Rectal smooth muscle tissue (tissue), 1 donor: Measurements from ENCODE around the gene PRKD2.

ENCODE experiments used
- H3K27ac ChIP-seq: one replicate; pipeline ENCODE4 v1.7.0; 2013; ENCODE audit warnings: low read depth, low read length, inconsistent platforms
- H3K27me3 ChIP-seq: one replicate; pipeline ENCODE4 v1.7.0; 2013; ENCODE audit warnings: low read length; ENCODE audit not compliant: control insufficient read depth, insufficient read depth
- H3K36me3 ChIP-seq: one replicate; pipeline ENCODE4 v1.7.0; 2013; ENCODE audit warnings: low read length; ENCODE audit not compliant: control insufficient read depth, insufficient read depth
- H3K4me1 ChIP-seq: one replicate; pipeline ENCODE4 v1.7.0; 2013; ENCODE audit warnings: low read length; ENCODE audit not compliant: control insufficient read depth, insufficient read depth
- H3K4me3 ChIP-seq: one replicate; pipeline ENCODE4 v1.7.0; 2013; ENCODE audit warnings: low read length
- H3K9ac ChIP-seq: one replicate; pipeline ENCODE4 v1.7.0; 2013; ENCODE audit warnings: low read length

Gene PRKD2

DNA sequence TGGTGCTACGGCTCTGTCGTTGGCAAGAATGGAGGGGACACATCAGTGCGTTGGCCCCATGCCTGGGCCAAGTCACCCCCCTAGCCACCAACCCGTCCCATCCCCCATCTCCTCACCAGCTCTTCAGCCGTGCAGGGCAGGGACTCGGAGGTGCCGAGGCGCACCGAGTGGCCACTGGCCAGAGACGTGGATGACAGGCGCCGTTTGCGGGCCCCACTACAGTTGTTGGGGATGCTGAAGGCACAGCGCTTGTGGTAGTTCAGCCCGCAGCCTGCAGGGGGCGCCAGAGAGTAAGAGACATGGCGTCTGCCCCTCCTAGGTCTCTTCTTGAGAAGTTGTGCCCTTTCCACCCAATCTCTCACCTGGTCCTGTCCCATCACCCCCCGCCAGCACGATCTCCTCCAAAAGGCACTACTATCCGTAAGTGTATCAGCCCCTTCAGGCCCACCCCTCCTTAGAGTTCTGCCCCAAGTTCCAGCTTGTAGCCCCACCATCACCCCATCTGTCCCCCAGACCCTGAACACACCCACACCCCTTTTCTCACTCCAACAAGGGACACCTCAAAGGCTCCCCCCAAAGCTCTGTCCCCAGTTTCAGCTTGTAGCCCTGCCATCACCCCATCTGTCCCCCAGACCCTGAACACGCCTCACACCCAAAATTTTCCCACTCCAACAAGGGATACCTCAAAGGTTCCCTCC is 12.4 kb downstream of the PRKD2 start:
- H3K27ac ChIP-seq, result no peak overlapping the region
- H3K27me3 ChIP-seq, result no peaks in the 10 kb centered on the region
- no peaks in the 10 kb centered on the region for H3K4me1 ChIP-seq
- H3K9ac ChIP-seq, result no peak overlapping the region
- no peak overlapping the region for H3K4me3 ChIP-seq
- H3K36me3 ChIP-seq, result peaks cover 18% of the 10 kb centered on the region

DNA sequence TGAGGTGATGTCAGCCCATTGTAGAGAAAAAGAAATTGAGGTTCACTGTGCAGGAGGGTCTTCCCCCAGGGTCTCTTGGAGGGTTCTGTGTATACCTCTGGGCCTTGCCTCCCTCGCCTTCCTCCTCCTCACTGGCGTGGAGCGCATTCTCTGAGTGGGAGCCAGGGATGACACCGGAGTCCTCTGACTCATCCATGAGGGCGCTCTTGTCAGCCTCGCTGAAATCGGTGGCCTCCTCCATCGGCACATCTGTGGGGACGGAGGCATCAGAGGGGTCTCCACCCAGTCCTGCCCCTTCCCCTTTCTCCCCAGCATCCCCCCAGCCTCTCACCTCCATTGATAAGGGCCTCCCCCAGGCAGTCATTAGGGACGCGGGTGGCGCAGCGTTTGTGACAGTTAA is 16.2 kb downstream of the PRKD2 start:
- Histone ChIP-seq H3K27me3 (no peaks in the 10 kb centered on the region), H3K4me1 (peaks cover 4% of the 10 kb centered on the region), H3K36me3 (peaks cover 30% of the 10 kb centered on the region), H3K9ac (no peak overlapping the region), H3K27ac (no peak overlapping the region), H3K4me3 (no peak overlapping the region)

DNA sequence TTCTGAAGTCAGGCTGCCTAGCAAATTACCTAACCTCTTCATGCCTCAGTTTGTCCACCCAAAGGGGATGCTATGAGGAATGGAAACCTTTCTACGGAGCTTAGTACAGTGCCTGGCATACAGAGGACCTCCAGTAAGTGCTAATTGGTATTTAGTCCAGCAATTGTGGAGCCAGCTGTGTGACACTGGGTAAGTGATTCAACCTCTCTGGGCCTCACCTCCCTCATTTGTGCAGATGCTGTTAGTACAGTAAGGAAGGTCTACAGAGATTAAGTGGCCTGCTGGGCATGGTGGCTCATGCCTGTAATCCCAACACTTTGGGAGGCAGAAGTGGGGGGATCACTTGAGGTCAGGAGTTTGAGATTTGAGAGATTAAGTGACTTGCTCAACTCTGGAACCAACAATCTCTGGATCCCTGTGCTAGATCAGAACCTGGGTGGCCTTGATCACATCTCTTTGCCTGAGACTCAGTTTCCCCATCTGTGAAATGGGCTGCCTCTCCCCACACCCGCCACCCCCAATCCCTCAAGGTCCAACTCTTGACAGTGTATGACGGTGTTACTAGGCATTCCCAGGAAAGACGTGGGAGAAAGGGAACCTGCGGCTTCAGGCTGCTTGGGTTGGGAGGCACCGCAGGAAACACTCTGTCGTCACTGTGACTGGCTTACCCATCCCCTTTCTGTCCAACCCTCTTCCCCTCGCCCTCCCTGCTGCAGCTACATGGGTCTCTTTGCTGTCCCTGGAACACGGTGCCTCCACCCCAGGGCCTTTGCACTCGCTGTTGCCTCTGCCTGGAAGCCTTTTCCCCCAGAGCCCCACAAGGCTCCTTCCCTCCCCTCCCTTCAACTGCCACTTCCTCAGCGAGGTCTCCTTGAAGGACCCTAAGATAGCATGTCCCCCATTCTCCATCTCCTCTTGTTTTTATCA is 18.3 kb downstream of the PRKD2 start:
- Histone ChIP-seq H3K27ac (no peak overlapping the region), H3K4me3 (no peak overlapping the region), H3K36me3 (peaks cover 42% of the 10 kb centered on the region), H3K4me1 (peaks cover 4% of the 10 kb centered on the region), H3K27me3 (no peaks in the 10 kb centered on the region), H3K9ac (no peak overlapping the region)

DNA sequence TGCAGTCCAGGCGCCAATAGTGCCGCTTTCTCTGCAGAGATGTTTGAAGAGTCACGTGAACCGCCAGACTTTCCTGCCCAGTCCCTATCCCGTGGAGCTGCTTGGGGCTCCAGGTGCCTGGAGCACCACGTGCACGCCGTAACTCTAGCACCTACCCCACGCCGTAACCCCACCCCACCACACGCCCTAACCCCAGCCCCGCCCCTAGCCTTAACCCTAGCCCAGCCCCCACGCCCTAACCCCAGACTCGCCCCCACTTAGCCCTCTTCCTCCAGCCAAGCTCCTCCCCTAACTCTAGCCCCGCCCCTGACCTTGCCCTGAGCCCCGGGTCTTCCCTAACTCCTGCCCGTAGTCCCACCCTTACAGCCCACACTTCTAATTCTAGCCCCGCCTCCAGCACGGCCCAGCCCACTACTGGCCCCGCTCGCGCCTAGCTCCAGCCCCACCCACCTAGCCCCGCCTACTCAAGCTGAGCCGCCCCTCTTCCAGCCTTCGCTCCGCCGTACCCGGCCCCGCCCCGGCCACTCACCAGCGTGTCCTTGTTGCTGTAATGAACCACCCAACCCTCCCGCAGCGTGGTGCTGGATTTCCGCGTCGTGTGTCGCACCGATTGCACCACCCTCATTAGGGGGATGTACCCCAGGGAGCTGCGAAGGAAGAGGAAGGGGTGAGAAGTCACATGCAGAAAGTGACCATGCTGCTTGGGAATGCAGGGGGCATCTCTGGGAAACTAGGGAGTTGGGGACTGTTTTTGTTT is 19.5 kb downstream of the PRKD2 start:
- Histone ChIP-seq H3K9ac (no peak overlapping the region), H3K4me3 (peak overlapping the region; percentile 64), H3K27ac (no peak overlapping the region), H3K4me1 (peaks cover 4% of the 10 kb centered on the region), H3K27me3 (no peaks in the 10 kb centered on the region), H3K36me3 (peaks cover 54% of the 10 kb centered on the region)

DNA sequence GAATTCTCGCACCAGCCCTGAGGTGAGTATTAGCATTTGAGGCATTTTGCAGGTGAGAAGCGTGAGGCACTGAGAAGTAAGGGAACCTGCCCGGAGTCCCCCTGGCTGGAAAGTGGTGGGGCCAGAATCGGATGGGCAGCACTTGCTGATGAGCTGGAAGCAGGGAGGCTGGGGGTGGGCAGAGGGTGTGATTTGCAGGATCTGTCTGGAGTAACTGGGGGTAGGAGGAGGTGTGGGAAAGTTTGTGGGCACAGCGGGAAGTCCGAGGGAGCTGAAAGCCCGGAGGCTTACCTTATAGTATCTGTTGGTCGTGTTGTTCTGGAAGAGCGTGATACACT is 20.1 kb downstream of the PRKD2 start:
- Histone ChIP-seq H3K27ac (no peak overlapping the region), H3K36me3 (peaks cover 56% of the 10 kb centered on the region), H3K27me3 (no peaks in the 10 kb centered on the region)

DNA sequence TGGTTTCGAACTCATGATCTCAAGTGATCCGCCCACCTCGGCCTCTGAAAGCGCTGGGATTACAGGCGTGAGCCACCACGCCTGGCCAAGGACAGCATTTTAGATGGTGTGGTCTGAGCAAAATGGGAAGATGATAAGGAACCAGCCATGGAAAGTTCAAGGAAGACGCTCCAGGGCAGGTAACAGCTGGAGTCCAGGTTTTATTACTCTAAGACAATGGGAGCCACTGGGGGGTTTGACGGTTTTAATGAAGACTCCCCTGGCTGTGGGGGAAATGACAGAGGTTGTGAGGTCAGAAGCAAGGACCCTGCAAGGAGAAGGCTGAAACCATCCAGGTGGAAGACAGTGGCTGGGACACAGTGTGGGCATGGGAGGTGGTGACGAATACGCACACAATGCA is 20.9 kb downstream of the PRKD2 start:
- H3K36me3 ChIP-seq, result peaks cover 58% of the 10 kb centered on the region
- no peak overlapping the region for H3K4me3 ChIP-seq
- no peak overlapping the region for H3K27ac ChIP-seq
- H3K9ac ChIP-seq, result no peak overlapping the region
- H3K27me3 ChIP-seq, result no peaks in the 10 kb centered on the region
- peaks cover 4% of the 10 kb centered on the region for H3K4me1 ChIP-seq

More for the DNA sequence above, 20.1 kb downstream of the PRKD2 start:
- H3K4me1 ChIP-seq, result peaks cover 4% of the 10 kb centered on the region
- H3K9ac ChIP-seq, result no peak overlapping the region
- H3K4me3 ChIP-seq, result peak overlapping the region; percentile 40

DNA sequence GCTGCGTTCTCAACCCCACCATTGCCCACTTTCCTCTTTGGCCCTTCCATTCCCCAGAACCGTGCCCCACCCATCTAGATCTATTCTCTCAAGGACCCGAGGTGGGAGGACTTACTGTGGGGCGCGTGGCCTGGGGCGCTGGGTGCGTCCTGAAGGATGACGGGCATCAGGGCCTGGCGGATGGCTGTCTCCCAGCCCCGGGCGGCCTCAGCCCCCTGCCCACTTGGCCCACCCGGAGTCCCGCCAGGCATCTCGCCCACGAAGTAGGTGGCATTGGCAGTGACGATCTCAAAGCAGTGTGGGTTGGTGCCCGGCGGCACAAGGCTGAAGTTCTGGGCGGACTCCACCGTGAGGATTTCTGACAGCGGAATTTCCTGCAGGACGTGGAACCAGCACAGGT is 23.2 kb downstream of the PRKD2 start:
- peaks cover 62% of the 10 kb centered on the region for H3K36me3 ChIP-seq
- H3K4me3 ChIP-seq, result no peak overlapping the region
- H3K4me1 ChIP-seq, result peaks cover 4% of the 10 kb centered on the region
- no peak overlapping the region for H3K9ac ChIP-seq
- no peak overlapping the region for H3K27ac ChIP-seq
- H3K27me3 ChIP-seq, result no peaks in the 10 kb centered on the region

DNA sequence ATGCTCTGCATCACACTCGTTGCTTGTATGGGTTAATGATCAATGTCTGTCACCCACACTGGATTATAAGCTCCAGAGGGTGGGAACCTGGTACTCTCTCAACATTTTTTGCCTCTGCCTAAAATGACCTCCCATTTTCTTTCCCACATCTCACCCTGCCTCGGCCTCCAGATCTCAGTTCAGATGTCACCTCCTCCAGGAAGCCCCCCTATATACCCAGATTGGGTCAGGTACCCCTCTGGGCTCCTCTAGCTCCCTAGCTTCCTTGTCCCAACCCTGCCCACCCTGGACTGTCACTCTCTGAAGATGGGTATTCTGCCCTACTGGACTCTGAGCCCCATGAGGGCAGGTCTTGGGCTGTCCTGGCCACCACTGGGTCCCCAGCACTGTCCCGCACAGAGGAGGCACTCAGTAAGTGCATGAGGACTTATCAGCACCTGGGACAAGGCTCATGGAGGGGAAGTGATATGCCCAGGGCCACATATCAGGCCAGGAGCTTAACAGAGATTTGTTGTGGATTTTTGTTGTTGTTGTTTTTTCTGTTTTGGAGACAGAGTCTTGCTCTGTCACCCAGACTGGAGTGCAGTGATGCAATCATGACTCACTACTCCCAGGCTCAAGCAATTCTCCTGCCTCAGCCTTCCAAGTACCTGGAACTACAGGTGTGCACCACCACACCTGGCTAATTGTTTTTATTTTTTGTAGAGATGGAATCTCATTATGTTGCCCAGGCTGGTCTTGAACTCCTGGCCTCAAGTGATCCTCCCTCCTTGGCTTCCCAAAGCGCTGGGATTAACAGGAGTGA is 23.8 kb downstream of the PRKD2 start:
- H3K4me1 ChIP-seq, result peaks cover 4% of the 10 kb centered on the region
- no peaks in the 10 kb centered on the region for H3K27me3 ChIP-seq
- no peak overlapping the region for H3K9ac ChIP-seq
- no peak overlapping the region for H3K4me3 ChIP-seq
- no peak overlapping the region for H3K27ac ChIP-seq
- peaks cover 61% of the 10 kb centered on the region for H3K36me3 ChIP-seq

DNA sequence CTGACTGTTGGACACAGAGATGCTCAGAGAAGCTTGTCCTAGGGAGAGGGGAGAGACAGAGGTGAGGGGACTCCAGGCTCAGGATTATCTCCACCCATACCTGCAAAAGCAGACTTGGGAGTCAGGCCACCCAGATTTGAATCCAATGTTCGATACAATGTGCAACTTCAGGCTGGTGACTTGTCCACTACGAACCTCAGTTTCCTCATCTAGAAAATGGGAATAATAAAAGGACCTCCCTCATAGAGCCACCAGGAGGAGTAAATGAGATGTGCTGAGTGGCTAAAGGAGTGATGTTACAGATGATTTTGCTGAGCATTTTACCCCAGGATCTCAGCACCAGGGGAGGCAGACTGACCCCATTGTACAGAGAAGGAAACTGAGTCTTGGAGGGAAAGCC is 25.0 kb downstream of the PRKD2 start:
- Histone ChIP-seq H3K36me3 (peaks cover 65% of the 10 kb centered on the region), H3K27me3 (no peaks in the 10 kb centered on the region), H3K4me3 (no peak overlapping the region), H3K4me1 (no peaks in the 10 kb centered on the region), H3K9ac (no peak overlapping the region), H3K27ac (no peak overlapping the region)

DNA sequence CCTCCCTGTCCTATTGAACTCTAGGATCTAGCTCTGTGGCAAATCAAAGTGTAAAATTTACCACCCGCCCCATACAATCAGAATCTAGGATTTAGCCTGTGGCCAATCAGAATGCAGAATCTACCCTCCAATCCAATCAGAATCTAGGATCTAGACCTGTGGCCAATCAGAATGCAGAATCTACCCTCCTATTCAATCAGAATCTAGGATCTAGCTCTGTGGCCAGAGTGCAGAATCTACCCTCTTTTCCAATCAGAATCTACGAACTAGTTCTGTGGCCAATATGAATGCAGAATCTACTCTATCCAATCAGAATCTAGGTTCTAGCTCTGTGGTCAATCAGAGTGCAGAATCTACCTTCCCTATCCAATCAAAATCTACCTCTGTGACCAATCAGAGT is 25.8 kb downstream of the PRKD2 start:
- Histone ChIP-seq H3K27me3 (no peaks in the 10 kb centered on the region), H3K36me3 (peaks cover 63% of the 10 kb centered on the region), H3K4me3 (no peak overlapping the region), H3K4me1 (no peaks in the 10 kb centered on the region), H3K9ac (no peak overlapping the region), H3K27ac (no peak overlapping the region)

DNA sequence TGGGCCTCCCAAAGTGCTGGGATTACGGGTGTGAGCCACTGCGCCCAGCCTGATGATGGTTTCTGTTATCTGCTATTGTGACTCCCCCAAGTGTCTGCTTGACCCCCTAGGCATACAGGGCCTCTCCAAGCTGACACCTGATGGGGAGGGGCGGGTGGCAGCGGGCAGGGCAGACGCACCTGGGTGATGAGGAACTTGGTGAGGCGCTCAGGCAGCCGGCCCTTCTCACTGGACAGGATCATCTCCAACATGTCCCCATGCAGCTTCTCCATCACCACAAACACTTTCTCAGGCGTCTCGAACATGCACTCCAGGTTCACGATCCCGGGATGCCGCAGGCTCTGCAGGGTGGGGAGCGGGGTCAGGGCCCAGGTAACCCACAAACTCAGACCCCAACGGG is 27.6 kb downstream of the PRKD2 start:
- Histone ChIP-seq H3K27me3 (no peaks in the 10 kb centered on the region), H3K36me3 (peaks cover 61% of the 10 kb centered on the region), H3K9ac (no peak overlapping the region), H3K4me3 (no peak overlapping the region), H3K4me1 (no peaks in the 10 kb centered on the region), H3K27ac (no peak overlapping the region)
